OCI-LY7 (cell line): ENCODE measurements around the gene NOL9.

Experiments
- CTCF ChIP-seq: fragments of 200-600 bp; sonication (generic); conservative IDR thresholded peaks from 2 replicates; pipeline ENCODE4 v1.5.1; 2014; ENCODE audit warnings: mild to moderate bottlenecking, antibody characterized with exemption, low read length, moderate library complexity, mixed read lengths
- EZH2phosphoT487 ChIP-seq: fragments of 200-600 bp; sonication (generic); IDR thresholded peaks from 2 replicates; pipeline ENCODE4 v1.6.1; 2018; ENCODE audit warnings: low read depth, borderline replicate concordance, mild to moderate bottlenecking, mixed run types, antibody characterized with exemption, low read length, moderate library complexity, mixed read lengths

GRCh38 chr1:6587261-6588005, 33.1 kb upstream of the NOL9 start:
- TF ChIP-seq CTCF, result no peak
- TF ChIP-seq EZH2phosphoT487, result no peak
